OCI-LY7 (cell line): ENCODE measurements around the gene SHMT2. TPM values are rescaled to one million over a fixed set of nuclear protein-coding genes. Genes with fewer than 3 reads are reported as not detected.

Source experiments
- Bru-seq: library from RNA; stranded (reverse); fragments of 400-500 nt; gene quantifications from one replicate; lab custom pipeline; 2021; lab: Mats Ljungman, UMichigan
- BruChase-seq, 2 experiments: library from RNA; stranded (reverse); fragments of 400-500 nt; gene quantifications; one replicate each; lab custom pipeline; 2021; lab: Mats Ljungman, UMichigan
- BruUV-seq: library from RNA; stranded (reverse); fragments of 400-500 nt; replicated peaks from 2 replicates; lab custom pipeline; 2021; lab: Mats Ljungman, UMichigan
- CTCF ChIA-PET: fragments of 300-600 bp; sonication (Branson Sonifier 250); formaldehyde crosslinking; loops from one replicate; lab custom pipeline; 2022; ENCODE audit warnings: antibody characterized with exemption; ENCODE audit not compliant: unreplicated experiment; lab: Charles Lee
- POLR2A ChIA-PET: fragments of 300-600 bp; sonication (Branson Sonifier 250); formaldehyde crosslinking; loops from one replicate; lab custom pipeline; 2022; ENCODE audit warnings: antibody characterized with exemption; lab: Charles Lee
- DNase-seq: peaks from one replicate; pipeline ENCODE4 v3.0.0-alpha.2; 2015; ENCODE audit warnings: low spot score
- H2AFZ ChIP-seq: fragments of 200-600 bp; sonication (generic), shearing (Covaris generic); 2 replicates; pipeline ENCODE4 v1.6.1; 2014; ENCODE audit warnings: mild to moderate bottlenecking, antibody characterized with exemption, low read length, moderate library complexity
- H3K27ac ChIP-seq: fragments of 200-600 bp; sonication (generic); 2 replicates; pipeline ENCODE4 v1.5.1; 2014; ENCODE audit warnings: mixed run types, low read depth, mild to moderate bottlenecking, moderate library complexity, low read length, inconsistent platforms; ENCODE audit not compliant: poor library complexity, severe bottlenecking
- H3K36me3 ChIP-seq: fragments of 200-600 bp; sonication (generic); 2 replicates; pipeline ENCODE4 v1.6.1; 2014; ENCODE audit warnings: mild to moderate bottlenecking, antibody characterized with exemption, low read length, moderate library complexity, mixed read lengths; ENCODE audit not compliant: insufficient read depth
- H3K4me1 ChIP-seq: fragments of 200-600 bp; sonication (generic); 2 replicates; pipeline ENCODE4 v1.5.1; 2014; ENCODE audit warnings: mild to moderate bottlenecking, low read length; ENCODE audit not compliant: insufficient read depth, poor library complexity, severe bottlenecking
- H3K4me2 ChIP-seq: fragments of 200-600 bp; sonication (generic); 2 replicates; pipeline ENCODE4 v1.6.1; 2014; ENCODE audit warnings: mild to moderate bottlenecking, low read length
- H3K4me3 ChIP-seq: fragments of 200-600 bp; sonication (generic); 2 replicates; pipeline ENCODE4 v1.5.1; 2014; ENCODE audit warnings: mild to moderate bottlenecking, low read depth, low read length; ENCODE audit not compliant: poor library complexity, severe bottlenecking
- H3K79me2 ChIP-seq: fragments of 200-600 bp; sonication (generic); 2 replicates; pipeline ENCODE4 v1.6.1; 2016; ENCODE audit warnings: low read depth, mild to moderate bottlenecking, low read length, moderate library complexity, mixed read lengths; ENCODE audit not compliant: insufficient read depth
- H3K9me2 ChIP-seq: fragments of 200-600 bp; sonication (generic); 2 replicates; pipeline ENCODE4 v1.6.1; 2016; ENCODE audit warnings: mild to moderate bottlenecking, low read length, mixed read lengths; ENCODE audit not compliant: insufficient read depth
- H3K9me3 ChIP-seq: fragments of 200-600 bp; sonication (generic); 2 replicates; pipeline ENCODE4 v1.6.1; 2014; ENCODE audit warnings: mild to moderate bottlenecking, mixed run types, low read length, mixed read lengths
- H4K20me1 ChIP-seq: fragments of 200-600 bp; sonication (generic); 2 replicates; pipeline ENCODE4 v1.6.1; 2014; ENCODE audit warnings: mild to moderate bottlenecking, antibody characterized with exemption, low read length, moderate library complexity, mixed read lengths; ENCODE audit not compliant: insufficient read depth
- CTCF ChIP-seq: fragments of 200-600 bp; sonication (generic); conservative IDR thresholded peaks from 2 replicates; pipeline ENCODE4 v1.5.1; 2014; ENCODE audit warnings: mild to moderate bottlenecking, antibody characterized with exemption, low read length, moderate library complexity, mixed read lengths
- EZH2phosphoT487 ChIP-seq: fragments of 200-600 bp; sonication (generic); IDR thresholded peaks from 2 replicates; pipeline ENCODE4 v1.6.1; 2018; ENCODE audit warnings: low read depth, borderline replicate concordance, mild to moderate bottlenecking, mixed run types, antibody characterized with exemption, low read length, moderate library complexity, mixed read lengths
- intact Hi-C: fragments of 100-400 bp; cut with micrococcal nuclease; formaldehyde crosslinking; loops from one replicate; pipeline ENCODE4 v1.10.0; 2022; ENCODE audit not compliant: unreplicated experiment
- long read RNA-seq: library from polyadenylated mRNA; stranded (forward); transcript quantifications from one replicate; pipeline ENCODE4 v2.0.0, GENCODE V29; 2022
- total RNA-seq, 2 experiments: library from RNA; depleted of rRNA in 1 of 2; stranded (reverse); fragments of >200 nt in 1 of 2; shearing (Covaris generic) in 1 of 2; gene quantifications; 2 replicates each; pipeline ENCODE4 v1.2.3, GENCODE V29; 2014 to 2022

Gene SHMT2
- total RNA-seq (2014; rRNA removed; shearing (Covaris generic)) (394 and 400 TPM in 2 replicates), total RNA-seq (2022) (415 and 438 TPM in 2 replicates), Bru-seq, nascent RNA (percentile 90 among the genes with signal in this experiment), BruChase-seq, experiment 1, labeled RNA remaining after a 6-hour chase (percentile 98 among the genes with signal in this experiment), BruChase-seq, experiment 2, labeled RNA remaining after a 2-hour chase (percentile 93 among the genes with signal in this experiment)
- long read RNA-seq, transcript SHMT2-202 (12 exons, 2,006 nt) = minor isoform, 72 of 1,161 reads
- long read RNA-seq, transcript SHMT2-201 (12 exons, 2,537 nt) = major isoform, 374 of 1,161 reads
- long read RNA-seq, partial matches to known transcripts = 623 of 1,161 reads
- long read RNA-seq, other reads (novel, unspliced or antisense) = 83 of 1,161 reads

- H3K4me1 ChIP-seq = peaks cover 66% of the 10 kb centered on the region
- DNase-seq = peak; percentile 99
- H3K9me2 ChIP-seq = no peaks in the 10 kb centered on the region
- peak within 1 kb of the TSS; percentile 61 for H3K27ac ChIP-seq
- ChIA-PET CTCF (interaction anchor here (0.6 to 2.7 kb wide), 8 partner anchors 9 to 604 kb away, joined by 3 to 18 read pairs (median 4); no protein-coding TSS in a partner anchor), POLR2A (interaction anchor here (0.6 to 4.7 kb wide), 14 partner anchors 10 to 1256 kb away, joined by 3 to 69 read pairs (median 3); partner anchors contain the start of genes CYP27B1, INHBE and RAB5B)
- TF ChIP-seq CTCF = no peak
- peak within 1 kb of the TSS; percentile 83 for H2AFZ ChIP-seq
- peaks cover 47% of the 10 kb centered on the region for H3K36me3 ChIP-seq
- H3K79me2 ChIP-seq = peaks cover 22% of the 10 kb centered on the region
- peaks cover 15% of the 10 kb centered on the region; the same call in 1 of the 2 replicates for H4K20me1 ChIP-seq
- intact Hi-C loops = loop anchor here (1.0 kb wide), 1 partner anchor 14 kb away; the partner anchor contains the start of gene NXPH4
- H3K4me2 ChIP-seq = peak within 1 kb of the TSS; percentile 91
- peak within 1 kb of the TSS; percentile 83 for H3K4me3 ChIP-seq
- BruUV-seq = TSS peak; percentile 62
- no peaks in the 10 kb centered on the region for H3K9me3 ChIP-seq
Observed at GRCh38 chr12:57229634-57230380, at the start of gene SHMT2. SHMT2 (plus strand) TSS chr12:57229711; CDS start chr12:57229779, 68 bp downstream.

- H3K9me3 ChIP-seq = no peaks in the 10 kb centered on the region
- H2AFZ ChIP-seq = no peak overlapping the region
- H3K27ac ChIP-seq = no peak overlapping the region
- no peaks in the 10 kb centered on the region for H3K36me3 ChIP-seq
- DNase-seq = no peak
- no peaks in the 10 kb centered on the region for H4K20me1 ChIP-seq
- ChIA-PET POLR2A (no interaction called here), CTCF (no interaction called here)
- TF ChIP-seq EZH2phosphoT487 (no peak), CTCF (no peak)
- H3K9me2 ChIP-seq = no peaks in the 10 kb centered on the region
- no peak overlapping the region for H3K4me2 ChIP-seq
- no TSS peak for BruUV-seq
- intact Hi-C loops = loop anchor here (5.0 kb wide), 2 partner anchors 113 to 173 kb away; partner anchors contain the start of gene ZBTB39
- peaks cover 9% of the 10 kb centered on the region for H3K4me1 ChIP-seq
- no peak overlapping the region for H3K4me3 ChIP-seq
- no peaks in the 10 kb centered on the region for H3K79me2 ChIP-seq
Observed at GRCh38 chr12:57180321-57180989, 49.1 kb upstream of the SHMT2 start.
